IMR-90 (cell line): Measurements from ENCODE around the gene RNF111.

Source experiments
- ELK1 ChIP-seq: fragments of 150-350 bp; IDR thresholded peaks from 2 replicates; pipeline ENCODE4 v1.6.1; 2016; ENCODE audit warnings: low read depth, mild to moderate bottlenecking, low read length, moderate library complexity, borderline replicate concordance
- MAFK ChIP-seq: IDR thresholded peaks from 2 replicates; pipeline ENCODE4 v1.6.1; 2012; ENCODE audit warnings: low read depth, low read length, improper control_type of control experiment
- POLR2A ChIP-seq: IDR thresholded peaks from 2 replicates; pipeline ENCODE4 v1.6.1; 2012; ENCODE audit warnings: mild to moderate bottlenecking, low read depth, low read length
- RFX5 ChIP-seq: IDR thresholded peaks from 2 replicates; pipeline ENCODE4 v1.8.0; 2012; ENCODE audit warnings: low read depth, mild to moderate bottlenecking, low read length, moderate library complexity
- TF ChIP-seq, protein P1 (sequence below): conservative IDR thresholded peaks from 2 replicates; pipeline ENCODE4 v1.5.1; 2012; ENCODE audit warnings: mild to moderate bottlenecking, low read depth, low read length, improper control_type of control experiment

GRCh38 chr15:59011262-59011952 is 23.9 kb downstream of the RNF111 start:
- TF ChIP-seq, protein P1, sequence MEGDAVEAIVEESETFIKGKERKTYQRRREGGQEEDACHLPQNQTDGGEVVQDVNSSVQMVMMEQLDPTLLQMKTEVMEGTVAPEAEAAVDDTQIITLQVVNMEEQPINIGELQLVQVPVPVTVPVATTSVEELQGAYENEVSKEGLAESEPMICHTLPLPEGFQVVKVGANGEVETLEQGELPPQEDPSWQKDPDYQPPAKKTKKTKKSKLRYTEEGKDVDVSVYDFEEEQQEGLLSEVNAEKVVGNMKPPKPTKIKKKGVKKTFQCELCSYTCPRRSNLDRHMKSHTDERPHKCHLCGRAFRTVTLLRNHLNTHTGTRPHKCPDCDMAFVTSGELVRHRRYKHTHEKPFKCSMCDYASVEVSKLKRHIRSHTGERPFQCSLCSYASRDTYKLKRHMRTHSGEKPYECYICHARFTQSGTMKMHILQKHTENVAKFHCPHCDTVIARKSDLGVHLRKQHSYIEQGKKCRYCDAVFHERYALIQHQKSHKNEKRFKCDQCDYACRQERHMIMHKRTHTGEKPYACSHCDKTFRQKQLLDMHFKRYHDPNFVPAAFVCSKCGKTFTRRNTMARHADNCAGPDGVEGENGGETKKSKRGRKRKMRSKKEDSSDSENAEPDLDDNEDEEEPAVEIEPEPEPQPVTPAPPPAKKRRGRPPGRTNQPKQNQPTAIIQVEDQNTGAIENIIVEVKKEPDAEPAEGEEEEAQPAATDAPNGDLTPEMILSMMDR = no peak
- no peak for TF ChIP-seq RFX5
- no peak for TF ChIP-seq ELK1
- TF ChIP-seq POLR2A = no peak
- TF ChIP-seq MAFK = no peak
